Renal cortex interstitium (tissue), 15 donors: ENCODE results near the gene NSG1. TPM values are rescaled to one million over a fixed set of nuclear protein-coding genes. Genes with fewer than 3 reads are reported as not detected.
A peak's percentile ranks its signal among the peaks of the same experiment; 100 is the strongest.
"Not testable (repeated sequence)": the region's sequence is repeated elsewhere in the genome, so short reads cannot be mapped to it uniquely, and the experiment has no call there.

Experiments used
- DNase-seq, 11 donors: peaks; one replicate each; pipeline ENCODE4 v3.0.0-alpha.2; 2013; ENCODE audit warnings: low read depth in 9 of 11, low spot score in 4 of 11; ENCODE audit errors: extremely low read depth in 1 of 11
- long read RNA-seq, 16 experiments: transcript quantifications; one replicate each; lab custom pipeline, GENCODE V29; 2026
- polyA plus RNA-seq, 3 donors: library from polyadenylated mRNA; unstranded; fragments of 120-200 nt; gene quantifications; one replicate each; pipeline ENCODE4 v1.2.1, GENCODE V29; 2013; ENCODE audit not compliant: insufficient read length in 3 of 3

Gene NSG1
- polyA plus RNA-seq, result 1 to 10 TPM; 2.5 to 6.0 (median 5.4) TPM
- long read RNA-seq, donor 1, partial matches to known transcripts, result 0 of 1 reads
- long read RNA-seq, donor 1, other reads (novel, unspliced or antisense), result 0 of 1 reads
- long read RNA-seq, donor 2, partial matches to known transcripts, result 5 of 6 reads
- long read RNA-seq, donor 2, other reads (novel, unspliced or antisense), result 0 of 6 reads
- long read RNA-seq, donor 3, partial matches to known transcripts, result 0 of 1 reads
- long read RNA-seq, donor 3, other reads (novel, unspliced or antisense), result 0 of 1 reads
- long read RNA-seq, donor 4, partial matches to known transcripts, result 24 of 44 reads
- long read RNA-seq, donor 4, other reads (novel, unspliced or antisense), result 20 of 44 reads
- long read RNA-seq, donor 5, result 0 reads
- long read RNA-seq, donor 6, partial matches to known transcripts, result 5 of 5 reads
- long read RNA-seq, donor 6, other reads (novel, unspliced or antisense), result 0 of 5 reads
- long read RNA-seq, donor 7, result 0 reads
- long read RNA-seq, donor 8, result 0 reads
- long read RNA-seq, donor 9, partial matches to known transcripts, result 0 of 1 reads
- long read RNA-seq, donor 9, other reads (novel, unspliced or antisense), result 0 of 1 reads
- long read RNA-seq, donor 10, partial matches to known transcripts, result 9 of 10 reads
- long read RNA-seq, donor 10, other reads (novel, unspliced or antisense), result 0 of 10 reads
- long read RNA-seq, donor 11, partial matches to known transcripts, result 0 of 2 reads
- long read RNA-seq, donor 11, other reads (novel, unspliced or antisense), result 0 of 2 reads
- long read RNA-seq, donor 12, result 0 reads
- long read RNA-seq, donor 13, result 0 reads
- long read RNA-seq, donor 14, partial matches to known transcripts, result 24 of 29 reads
- long read RNA-seq, donor 14, other reads (novel, unspliced or antisense), result 5 of 29 reads
- long read RNA-seq, donor 15, result 0 reads
- long read RNA-seq, donor 16, partial matches to known transcripts, result 0 of 2 reads
- long read RNA-seq, donor 16, other reads (novel, unspliced or antisense), result 0 of 2 reads

GRCh38 chr4:4386736-4387392 lies at the start of gene NSG1:
TSS of gene NSG1 (plus strand) at chr4:4387102. CDS start at chr4:4387630, 528 bp downstream.
- DNase-seq, result peak in 1 of 11 donors; percentile 15

DNA sequence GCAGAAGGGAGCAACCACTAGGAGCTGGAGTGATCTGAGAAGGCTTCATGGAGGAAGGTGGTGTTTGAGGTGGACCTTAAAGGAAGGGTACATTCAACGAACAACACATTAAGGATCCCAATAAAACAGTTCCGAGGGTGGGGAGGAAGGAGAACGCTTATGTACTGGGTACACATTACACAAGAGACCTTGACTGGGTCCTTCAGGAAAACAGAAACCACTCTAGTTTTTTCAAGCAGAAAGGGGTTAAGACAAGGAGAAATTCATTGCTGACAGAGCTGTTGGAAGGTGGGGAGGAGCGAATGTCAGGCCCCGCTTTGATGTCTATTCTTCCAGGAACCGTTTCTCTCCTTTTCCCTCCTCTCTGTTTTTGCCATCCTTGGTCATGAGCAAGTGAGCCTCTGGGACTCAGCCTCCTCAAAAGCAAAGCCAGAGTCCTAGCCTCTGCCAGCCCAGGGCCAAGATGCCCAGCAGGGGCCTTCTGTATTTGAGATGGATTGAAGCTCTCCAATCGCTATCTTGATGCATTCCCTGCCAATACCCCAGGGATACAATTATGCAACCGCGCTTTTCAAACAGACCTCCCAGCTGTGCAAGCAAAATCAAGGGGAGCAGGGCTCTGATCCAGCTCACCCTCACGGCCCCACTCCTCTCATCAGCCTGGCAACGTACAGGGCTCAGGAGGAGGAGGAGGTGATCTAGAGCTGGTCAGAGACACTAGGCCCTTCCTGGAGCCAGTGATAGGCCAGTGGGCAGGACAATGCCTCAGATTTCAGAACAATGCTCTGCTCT lies 48.5 kb upstream of the NSG1 start:
- DNase-seq, result no peak

- DNase-seq, result no peak
These were observed 47.3 kb upstream of the NSG1 start for GRCh38 chr4:4339504-4340085.

GRCh38 chr4:4341861-4342650 lies 44.8 kb upstream of the NSG1 start:
- DNase-seq, result no peak

GRCh38 chr4:4343038-4343437 lies 43.9 kb upstream of the NSG1 start:
- DNase-seq, result no peak

GRCh38 chr4:4344915-4345527 lies 41.9 kb upstream of the NSG1 start:
- no peak for DNase-seq

- no peak for DNase-seq
These were observed 39.3 kb upstream of the NSG1 start for GRCh38 chr4:4347585-4347984.

DNA sequence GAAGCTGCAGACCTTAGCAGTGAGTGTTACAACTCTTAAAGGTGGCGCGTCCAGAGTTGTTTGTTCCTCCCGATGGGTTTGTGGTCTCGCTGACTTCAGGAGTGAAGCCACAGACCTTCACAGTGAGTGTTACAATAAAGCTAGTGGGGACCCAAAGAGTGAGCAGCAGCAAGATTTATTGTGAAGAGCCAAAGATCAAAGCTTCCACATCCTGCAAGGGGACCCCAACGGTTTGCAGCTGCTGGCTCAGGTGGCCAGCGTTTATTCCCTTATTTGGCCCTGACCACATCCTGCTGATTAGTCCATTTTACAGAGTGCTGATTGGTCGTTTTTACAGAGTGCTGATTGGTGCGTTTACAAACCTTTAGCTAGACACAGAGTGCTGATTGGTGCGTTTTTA lies 38.3 kb upstream of the NSG1 start:
- not testable (repeated sequence) for DNase-seq

GRCh38 chr4:4349867-4350266 lies 37.0 kb upstream of the NSG1 start:
- no peak for DNase-seq

- no peak for DNase-seq
These were observed 36.0 kb upstream of the NSG1 start for GRCh38 chr4:4350909-4351308.

GRCh38 chr4:4355302-4355701 lies 31.6 kb upstream of the NSG1 start:
- no peak for DNase-seq

DNA sequence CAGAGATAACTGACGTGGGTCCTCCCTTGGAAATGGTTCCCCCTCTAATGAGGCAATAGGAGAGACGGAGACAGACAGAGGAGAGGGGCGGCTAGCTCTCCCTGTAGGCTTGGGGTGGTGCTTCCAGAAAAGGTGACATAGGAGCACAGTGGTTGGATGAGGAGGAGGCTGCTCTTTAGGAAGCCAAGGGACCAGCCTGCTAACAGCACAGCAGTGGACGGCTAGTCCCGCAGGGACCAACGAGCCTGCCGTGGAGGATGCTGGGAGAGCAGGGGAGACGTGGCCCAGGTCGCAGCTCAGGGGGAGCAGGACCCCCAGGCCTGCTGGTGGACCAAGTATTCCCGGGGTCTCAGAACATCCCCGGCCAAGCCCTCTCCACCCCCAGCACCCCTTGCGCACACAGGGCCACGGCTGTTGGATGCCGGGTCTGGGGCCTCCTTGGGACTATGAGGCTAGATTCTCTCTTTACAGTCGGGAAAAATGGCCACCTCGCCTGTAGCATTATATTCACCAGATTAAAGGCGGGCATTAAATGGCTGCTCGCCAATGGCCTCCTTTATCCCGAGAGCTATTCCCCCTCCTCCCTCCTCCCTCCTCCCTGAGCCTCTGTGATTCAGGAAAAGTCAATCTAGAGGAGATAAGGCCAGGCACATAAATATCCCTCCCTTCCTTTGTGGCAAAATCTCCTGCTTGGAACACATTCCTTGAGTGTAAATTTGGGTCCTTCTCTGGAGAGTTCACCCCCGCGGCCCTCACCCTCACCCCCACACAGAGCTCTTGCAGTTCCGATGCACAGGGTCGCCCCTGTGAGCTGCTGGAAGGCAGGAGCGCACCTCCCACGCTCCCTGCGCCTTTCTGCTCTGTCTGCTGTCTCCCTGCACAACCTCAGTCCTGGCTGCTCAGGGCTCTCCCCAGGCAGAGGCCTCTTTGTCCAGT lies 30.5 kb upstream of the NSG1 start:
- DNase-seq, result peak in 2 of 11 donors; percentile 10 to 24

- DNase-seq, result no peak
These were observed 28.6 kb upstream of the NSG1 start for GRCh38 chr4:4358093-4358854.

GRCh38 chr4:4361883-4362282 lies 25.0 kb upstream of the NSG1 start:
- DNase-seq, result no peak

GRCh38 chr4:4362991-4363697 lies 23.8 kb upstream of the NSG1 start:
- DNase-seq, result no peak
